ENCODE measurements around the gene NAA38.

The NAA38 gene

DNA sequence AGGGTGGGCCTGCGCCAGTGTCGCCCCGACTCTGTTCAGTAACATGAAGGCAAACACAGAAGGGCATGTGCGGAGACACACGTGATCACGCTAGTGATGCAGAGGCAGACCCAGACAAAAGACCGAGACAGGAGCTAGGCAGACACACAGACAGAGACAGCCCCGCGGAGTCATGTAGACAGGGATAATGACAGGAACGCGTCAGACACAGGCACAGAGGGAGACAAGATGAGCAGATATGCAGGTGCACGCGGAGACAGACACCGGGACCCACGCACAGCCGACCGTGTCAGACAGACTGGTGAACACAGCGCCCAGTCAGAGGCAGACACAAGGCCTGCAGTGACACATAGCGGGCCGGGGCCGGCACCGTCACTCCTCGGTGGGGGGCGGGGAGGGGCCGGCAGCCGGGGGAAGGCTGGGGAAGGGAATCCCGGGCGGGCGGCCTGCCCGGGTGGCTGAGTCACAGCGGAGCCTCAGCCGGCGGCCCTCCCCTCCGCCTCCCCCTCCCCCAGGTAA is 15.9 kb downstream of the NAA38 start:
- no peak for DNase-seq (ENCODE audit: low read depth, low spot score)

DNA sequence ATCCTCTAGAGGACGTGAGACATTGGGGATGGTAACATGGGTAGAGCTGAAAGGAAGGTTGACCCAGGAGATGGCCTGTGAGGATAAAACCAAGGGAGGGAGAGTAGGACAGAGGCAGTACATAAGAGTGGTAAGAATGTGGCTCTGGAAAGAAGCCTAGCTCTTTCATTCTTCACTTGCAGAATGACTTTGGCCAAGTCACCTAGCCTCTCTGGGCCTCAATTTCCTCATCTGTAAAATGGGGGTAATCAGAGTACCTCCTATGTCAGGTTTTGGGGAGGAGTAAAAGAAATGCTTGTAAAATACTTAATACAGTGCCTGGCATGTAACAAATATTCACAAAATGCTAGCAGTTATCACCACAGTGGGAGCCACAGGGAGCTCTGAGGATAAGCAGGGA is 16.5 kb downstream of the NAA38 start:
- no peak for DNase-seq (ENCODE audit: low read depth, low spot score)

DNA sequence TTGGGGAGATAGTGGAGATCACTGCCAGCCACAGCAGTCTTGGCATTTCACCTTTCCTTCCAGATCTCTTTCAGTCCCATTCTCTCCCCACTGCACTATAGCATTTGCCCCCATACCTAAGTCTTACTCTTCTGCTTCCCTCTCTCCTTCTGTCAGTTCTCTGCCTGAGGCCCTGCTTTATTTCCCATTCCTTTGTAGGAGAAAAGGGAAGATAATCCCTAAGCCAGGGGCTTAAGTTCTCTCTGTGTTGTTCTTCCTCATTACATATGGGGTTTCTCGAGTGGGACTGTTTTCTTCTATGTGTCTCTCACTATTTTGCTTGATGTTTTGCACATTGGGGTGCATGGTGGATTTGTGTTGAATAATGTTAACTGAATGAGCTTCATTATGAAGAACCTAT is 16.9 kb downstream of the NAA38 start:
- no peak for DNase-seq (ENCODE audit: low read depth, low spot score)

DNA sequence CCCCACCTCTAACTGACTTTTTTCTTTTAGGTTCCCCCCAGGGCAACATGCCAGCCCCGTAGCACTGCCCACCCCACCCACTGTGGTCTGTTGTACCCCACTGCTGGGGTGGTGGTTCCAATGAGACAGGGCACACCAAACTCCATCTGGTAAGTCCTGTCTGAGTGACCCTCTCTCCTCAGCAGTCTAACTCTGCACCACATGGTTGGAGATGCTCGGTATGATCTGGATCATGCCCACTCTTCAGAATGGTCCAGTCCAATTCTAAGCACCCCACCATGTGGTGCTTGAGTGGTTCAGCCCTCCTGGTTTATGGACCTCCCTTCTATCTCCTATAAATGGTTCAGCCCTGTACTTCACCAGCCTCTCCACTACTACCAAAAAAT is 17.5 kb downstream of the NAA38 start:
- DNase-seq (ENCODE audit: low read depth, low spot score) = no peak

DNA sequence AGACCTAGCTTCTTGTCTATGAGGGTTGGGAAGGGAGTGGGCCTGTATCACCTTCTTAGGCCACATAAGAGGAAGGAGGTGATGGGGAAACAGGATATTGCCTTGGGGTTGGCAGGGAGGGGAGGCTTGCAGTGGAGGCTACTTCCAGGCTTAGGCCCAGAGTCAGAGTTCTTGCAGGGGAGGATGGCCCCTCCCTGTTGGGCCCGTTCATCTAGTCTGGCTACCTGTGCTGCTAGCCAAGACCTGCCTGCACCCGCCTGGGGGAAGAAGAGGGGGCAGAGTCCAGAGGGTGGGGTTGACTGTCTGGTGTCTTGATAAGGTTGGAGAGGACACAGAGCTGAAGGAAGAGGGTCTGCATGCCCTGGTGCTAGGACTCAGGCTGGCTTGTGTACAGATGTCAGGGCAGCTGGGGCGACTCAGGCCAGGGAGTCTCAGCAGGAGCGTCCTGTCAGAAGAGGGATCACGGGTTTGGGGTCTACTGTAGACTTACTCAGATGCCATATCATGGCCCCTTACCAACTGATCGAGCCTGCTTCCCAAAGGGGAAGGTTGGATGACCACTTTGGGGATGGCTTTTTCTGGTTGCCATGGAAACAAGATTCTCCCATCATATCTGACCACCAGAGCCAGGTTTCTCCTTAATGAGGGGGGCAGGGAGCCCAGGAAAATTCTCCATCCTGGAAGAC is 18.0 kb downstream of the NAA38 start:
- no peak for DNase-seq (ENCODE audit: low read depth, low spot score)

DNA sequence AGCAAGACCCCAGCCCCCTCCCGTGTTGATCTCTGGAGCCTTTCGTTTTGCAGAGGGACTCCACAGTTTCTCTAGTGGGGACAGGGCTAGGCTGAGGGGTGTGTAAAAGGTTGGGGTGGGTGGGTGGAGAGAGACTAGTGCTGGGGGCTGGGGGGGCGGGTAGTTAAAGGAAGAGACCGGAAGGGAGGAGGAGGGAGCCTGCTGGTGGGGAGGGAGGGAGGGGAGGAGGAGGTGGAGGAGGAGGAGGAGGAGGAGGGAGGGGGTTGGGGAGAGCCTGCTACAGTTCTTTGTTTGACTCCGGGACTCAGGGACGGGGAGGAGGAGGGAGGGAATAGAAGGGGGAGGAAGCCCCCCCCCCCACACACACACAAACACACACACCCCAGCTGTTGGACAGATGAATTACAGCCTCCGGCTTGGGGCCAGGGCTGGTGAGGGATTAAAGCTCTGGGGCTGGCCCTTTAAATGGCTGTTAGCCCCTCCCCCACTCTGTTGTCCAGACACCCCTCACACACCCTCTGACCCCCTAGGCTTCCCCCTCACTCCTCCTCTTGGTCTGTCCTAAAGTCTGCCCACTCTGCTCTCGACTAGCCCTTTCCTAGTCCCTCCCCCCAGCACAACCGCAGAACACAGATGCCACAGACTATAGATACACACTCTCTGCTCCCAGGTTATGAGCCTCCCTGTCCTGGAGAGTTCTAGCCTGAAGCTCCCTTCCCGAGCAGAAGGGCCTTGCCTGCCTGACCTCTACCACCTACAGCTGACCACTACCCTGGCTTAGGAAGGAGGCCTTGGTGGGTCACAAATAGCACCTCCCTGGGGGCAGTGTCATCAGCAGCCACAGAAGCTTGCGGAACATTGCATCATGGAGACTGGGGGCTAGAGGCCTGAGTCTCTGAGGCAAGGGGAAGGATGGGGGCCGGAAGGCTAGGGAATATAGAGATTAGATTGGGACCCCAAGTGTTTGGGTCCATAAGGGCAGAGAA is 19.0 kb downstream of the NAA38 start:
- no peak for DNase-seq (ENCODE audit: low read depth, low spot score)

DNA sequence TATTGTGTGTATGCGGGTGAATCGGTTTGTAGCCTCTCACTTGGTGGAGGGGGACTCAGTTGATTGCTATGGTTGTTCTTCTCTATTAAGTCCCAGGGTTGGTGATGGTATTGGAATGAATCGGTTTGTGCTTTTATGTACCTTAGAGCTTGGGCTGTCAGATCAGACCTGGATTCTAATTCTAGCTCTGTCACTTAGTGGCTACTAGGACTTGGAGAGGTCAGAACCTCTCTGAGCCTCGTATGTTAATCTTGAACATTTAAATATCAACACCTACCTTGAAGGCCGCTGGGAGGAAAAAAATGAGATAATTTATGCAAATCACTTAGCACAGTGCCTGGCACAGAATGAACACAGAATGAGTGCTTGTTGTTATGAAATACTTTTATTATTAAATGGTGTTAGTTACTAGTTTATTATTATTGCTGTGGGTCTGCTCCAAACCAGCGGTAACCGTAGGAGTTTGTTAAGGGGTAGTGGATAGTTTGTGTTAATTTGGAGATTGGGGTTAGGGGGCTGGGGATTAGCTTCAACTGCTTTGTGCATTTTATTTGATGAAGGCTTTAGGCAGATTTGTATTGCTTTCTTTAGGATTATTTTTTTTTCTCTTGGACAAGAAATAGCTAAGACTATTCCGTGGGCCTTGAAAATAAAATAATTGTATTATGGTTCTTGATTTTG is 19.8 kb downstream of the NAA38 start:
- DNase-seq (ENCODE audit: low read depth, low spot score) = no peak

DNA sequence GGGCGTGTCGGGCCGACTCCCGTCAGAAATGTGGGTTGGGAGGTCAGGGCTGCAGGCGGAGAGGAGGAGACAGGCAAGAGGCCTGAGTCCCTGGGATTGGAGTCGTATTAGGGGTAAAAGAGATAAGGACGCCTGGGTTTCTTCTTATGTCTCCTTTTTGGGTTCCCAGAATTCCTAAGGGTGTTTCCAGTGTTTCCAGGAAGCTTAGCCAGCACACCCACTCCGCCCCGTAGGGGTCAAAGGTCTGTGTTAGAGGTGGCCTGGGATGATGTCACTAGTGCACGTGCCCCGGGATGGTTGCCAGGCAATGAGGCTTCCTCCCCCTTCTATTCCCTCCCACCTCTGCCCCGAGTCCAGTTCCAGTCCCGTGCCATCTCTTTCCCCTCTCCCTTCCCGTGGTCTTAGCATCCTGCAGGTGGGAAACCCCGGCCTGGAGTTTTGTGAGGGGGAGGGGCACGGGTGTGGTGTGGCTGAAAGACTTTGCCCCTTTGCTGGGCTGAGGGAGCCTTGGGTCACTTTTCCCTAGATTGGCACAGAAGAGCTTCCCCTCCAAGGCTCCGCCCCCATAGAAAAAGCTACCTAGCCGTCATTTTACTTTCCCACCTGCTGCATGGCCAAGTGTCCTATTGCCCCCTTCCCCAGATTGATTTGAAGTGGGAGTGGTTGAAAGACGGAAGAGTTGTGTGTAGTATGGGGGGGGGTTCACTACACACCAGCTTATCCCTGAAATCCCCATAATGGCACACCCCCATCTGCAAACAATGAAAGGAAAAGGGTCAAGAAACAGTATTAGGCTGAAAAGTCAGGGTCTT is 20.6 kb downstream of the NAA38 start:
- DNase-seq (ENCODE audit: low read depth, low spot score) = peak; percentile 95

DNA sequence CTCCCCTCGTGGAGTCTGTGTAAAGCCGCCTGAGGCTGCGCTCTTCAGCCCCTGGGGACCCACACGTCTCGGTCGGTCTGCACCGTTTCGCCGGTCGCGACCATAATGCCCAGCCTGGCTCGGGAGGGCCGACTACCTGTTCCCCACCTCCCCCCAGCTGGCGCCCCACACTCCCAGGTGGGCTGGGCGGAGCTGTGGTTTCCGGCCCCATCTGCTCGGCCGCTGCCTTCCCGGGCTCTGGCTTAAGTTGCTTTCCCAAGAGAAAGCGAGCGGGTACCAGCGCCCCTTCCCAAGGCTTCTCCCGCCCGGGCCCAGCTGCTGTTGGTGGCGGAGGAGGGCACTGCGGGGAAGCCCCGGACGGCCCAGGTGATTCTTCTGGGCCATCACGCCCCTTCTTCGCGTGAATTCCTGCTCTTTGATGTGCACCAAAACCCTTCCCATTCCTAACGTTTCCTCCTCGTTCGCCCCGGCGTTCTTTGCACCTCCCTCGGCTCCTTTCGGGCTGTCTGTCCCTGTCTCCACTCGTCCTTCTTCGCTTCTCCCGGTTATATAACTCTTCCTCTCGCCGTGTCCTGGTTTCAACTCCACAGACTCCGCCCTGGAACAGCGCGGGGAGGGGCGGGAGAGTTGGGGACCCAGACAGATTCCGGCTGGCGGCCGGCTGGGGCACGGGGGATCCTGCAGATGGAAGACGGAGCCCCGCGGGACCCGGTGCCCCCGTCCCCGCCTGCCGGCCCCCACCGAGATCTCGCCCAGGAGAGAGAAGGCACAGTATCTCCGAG is 21.4 kb downstream of the NAA38 start:
- DNase-seq (ENCODE audit: low read depth, low spot score) = no peak

DNA sequence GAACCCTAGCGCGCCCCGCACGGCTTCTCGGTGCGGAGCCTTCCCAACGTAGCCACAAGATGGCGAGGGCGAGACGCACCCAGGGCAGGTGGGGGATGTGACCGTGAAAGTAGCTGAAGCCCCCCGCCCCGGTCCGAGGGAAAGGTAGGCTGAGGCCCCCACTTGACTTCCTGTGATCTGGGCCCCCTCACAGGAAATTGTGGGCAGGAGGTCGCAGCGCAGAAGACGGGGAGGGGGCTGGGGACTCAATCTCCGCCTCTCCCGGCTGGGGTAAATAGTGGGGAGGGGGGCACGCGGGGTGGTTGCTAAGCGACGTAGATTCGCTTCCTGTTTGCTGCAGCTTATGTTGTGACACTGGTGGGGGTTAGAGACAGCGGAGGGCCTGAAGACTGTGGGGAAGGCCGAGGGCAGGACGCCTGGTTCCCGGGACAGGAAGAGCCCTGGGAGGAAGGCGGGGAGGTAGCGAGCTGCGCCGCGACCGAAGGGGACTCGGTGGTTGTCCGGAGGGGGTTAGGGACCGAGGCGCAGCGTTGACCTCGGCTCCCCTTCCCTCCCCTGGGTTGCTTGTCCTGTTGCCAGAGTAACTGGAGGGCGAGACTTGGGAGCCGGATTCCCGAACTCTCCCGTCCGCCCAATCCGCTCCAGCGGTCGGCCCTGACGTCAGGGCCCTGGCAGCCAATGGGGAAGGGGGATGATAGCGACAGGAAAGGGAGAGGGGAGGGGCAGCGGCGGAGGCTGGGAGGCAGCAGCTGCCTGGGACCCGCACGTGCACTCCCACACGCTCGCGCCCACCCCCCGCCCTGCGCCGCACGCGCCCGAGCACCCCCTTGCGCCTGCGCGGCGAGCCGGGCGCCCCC is 22.2 kb downstream of the NAA38 start:
- peak; percentile 93 for DNase-seq (ENCODE audit: low read depth, low spot score)

DNA sequence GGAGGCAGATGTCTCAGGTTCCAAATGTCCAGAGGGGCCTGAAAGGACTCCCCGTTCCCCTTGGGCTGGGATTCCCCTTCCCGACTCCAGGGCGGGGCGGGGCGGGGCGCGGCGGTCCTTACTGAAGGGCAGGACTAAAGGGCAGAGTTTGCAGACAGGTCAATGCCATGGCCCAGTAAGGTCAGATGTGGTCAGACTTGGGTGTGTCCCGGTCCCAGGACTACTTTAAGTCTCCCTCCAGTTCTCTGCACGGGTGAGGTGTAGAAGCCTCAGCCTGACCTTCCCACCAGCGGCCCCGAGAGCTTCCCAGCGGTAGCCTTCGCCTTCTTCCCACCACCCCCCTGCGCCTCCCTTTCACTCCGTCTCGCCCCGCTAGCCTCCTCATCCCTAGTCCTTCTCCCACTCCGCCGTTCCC is 22.8 kb downstream of the NAA38 start:
- no peak for DNase-seq (ENCODE audit: low read depth, low spot score)

DNA sequence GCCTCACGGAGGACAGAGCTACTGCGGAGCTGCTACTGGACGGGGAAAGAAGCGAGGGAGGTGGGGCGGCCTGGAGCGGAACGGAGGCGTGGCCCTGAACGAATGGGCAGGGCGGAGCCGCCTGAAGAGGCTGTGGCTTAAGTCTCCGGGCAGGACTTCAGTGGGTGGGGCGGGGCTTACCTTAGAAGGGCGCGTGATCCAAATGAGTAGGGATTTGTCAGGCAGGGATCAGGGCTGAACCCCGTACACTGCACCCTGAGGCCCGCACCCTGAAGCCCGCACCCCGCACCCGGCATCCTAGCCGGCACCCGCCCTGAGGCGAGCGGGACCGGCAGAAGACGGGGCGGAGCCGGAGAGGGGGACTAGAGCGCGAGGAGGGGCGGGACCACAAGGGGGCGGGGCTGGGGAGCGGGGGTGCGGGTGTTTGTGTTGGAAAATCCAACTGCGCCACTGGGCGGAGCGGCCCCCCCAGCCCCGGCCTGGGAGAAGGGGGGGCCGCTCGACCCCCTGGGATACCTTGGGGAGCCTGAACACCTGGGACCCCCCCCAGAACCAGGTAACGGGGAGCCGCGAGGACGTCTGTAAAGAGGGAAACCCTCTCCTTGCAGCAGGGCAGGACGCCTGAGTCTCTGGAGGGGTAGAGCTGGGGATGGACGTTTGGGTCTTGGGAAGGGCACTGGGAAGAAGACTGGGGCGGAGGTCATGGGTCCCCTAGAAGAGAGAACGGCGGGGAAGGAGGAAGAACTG is 23.4 kb downstream of the NAA38 start, which contains the start of gene KDM6B:
Gene KDM6B, plus strand, starts transcription at position 423 of the 747 bp plus-strand sequence. CDS start 11,338 bp downstream, outside the sequence.
- DNase-seq (ENCODE audit: low read depth, low spot score) = no peak

DNA sequence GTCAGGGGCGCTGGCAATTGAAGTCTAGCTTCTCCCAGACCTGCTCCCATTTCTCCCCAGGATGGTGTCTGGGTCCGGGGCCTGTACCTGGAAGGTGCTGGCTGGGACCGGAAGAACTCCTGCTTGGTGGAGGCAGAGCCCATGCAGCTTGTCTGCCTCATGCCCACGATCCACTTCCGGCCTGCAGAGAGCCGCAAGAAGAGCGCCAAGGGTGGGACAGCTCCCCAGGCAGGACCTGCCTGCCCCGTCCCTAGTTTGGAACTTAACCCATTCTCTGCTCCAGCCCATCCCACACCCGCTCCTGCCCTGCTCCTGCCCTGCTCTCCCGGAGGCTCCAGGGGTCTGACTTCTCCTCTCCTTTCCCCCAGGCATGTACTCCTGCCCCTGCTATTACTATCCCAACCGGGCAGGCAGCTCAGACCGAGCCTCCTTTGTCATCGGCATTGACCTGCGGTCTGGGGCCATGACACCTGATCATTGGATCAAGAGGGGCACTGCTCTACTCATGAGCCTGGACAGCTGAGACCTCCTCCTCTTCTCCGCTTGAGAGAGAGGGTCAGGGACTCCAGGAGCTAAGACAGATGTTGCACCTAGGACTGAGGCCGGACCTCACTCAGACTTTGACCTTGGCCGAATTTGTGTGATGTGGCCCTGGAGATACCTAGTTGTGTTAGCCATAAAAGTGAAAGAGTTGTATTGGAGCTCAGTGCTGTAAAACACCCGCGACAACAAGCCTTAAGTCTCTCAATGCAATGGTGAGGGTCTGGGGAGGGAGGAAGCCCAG is 24.2 kb downstream of the NAA38 start:
- DNase-seq (ENCODE audit: low read depth, low spot score) = no peak

DNA sequence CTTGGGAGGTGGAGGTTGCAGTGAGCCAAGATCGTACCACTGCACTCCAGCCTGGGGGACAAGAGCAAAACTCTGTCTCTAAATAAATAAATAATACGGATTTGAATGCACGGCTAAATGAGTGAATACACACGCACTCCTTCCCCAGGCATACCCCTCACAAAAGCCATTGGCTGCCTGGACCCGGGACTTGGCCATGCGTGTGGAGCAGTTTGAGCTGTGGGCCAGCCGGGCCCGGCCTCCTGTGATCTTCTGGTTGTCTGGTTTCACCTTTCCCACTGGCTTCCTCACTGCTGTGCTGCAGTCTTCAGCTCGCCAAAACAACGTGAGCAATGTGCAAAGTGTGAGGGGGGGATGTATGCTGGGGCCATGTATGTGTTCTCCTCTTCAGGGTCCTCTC is 24.9 kb downstream of the NAA38 start:
- DNase-seq (ENCODE audit: low read depth, low spot score) = no peak

DNA sequence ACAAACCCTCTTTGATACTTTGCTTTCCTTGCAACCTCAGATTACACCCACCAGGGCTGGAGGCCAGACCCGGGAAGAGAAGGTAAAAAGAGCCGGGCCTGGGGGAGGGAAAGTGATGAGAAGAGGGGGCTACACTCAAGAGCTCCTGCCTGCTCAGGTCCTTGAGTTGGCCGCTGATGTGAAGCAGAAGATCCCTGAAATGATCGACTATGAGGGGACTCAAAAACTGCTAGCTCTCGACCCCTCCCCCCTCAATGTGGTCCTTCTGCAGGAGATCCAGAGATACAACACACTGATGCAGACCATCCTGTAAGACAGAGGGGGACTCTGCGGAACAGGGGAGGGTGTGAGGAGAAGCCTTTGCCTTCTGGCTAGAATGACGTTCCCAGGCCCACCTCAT is 26.1 kb downstream of the NAA38 start:
- no peak for DNase-seq (ENCODE audit: low read depth, low spot score)

DNA sequence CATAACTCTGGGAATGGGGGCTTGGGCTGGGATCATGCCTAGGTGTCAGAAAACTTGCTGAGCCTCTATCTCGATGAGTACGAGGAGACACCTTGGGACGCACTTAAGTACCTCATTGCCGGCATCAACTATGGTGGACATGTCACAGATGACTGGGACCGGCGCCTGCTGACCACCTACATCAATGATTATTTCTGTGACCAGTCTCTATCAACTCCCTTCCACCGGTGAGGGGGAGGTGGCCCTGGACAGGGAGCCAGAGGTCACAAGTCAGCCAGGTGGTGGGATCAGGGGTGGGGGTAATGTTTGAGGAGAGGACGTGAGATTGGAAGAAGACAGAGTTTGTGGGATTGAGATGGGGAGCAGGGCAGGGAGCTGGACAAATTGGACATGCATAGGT is 26.7 kb downstream of the NAA38 start:
- no peak for DNase-seq (ENCODE audit: low read depth, low spot score)

DNA sequence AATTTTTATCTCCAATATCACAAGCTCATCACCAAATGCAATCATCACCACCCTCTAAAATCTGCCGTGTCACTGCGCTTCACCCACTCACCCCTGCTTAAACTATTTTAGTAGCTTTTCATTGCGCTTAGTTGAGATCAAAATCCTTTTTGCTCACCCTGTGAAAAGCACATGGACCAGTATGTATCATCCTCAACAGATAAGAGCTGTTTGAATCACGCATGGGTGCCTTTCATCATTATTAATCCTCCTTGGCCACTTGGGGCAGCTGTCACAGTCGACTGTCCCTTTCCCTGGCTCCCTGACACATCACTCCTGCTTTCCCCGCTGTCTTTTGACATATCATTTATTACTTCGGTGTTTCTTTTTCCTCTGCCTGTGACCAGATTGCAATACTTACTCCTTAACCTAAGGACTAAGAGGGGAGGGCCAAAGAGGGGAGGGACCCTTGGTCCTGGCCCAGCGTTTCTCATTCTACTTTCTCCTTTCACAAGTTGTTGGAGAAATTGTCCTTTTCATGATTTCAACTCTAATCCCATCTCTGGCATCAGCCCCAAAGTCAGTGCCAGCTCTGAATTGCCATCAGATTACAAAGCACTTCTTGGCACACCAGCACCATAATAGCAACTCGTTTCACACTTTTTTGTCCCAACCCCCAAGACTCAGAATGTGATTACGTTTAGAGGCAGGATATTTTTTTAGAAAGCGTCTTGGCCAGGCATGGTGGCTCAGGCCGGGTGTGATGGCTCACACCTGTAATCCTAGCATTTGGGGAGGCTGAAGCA is 32.0 kb downstream of the NAA38 start:
- no peak for DNase-seq (ENCODE audit: low read depth, low spot score)
